Esophagus muscularis mucosa (tissue), 4 donors: Measurements from ENCODE around the gene NEK9.

Experiments
- EP300 ChIP-seq: sonication (generic); formaldehyde crosslinking; IDR thresholded peaks from one replicate; pipeline ENCODE4 v1.6.1; 2017; ENCODE audit warnings: antibody characterized with exemption
- POLR2A ChIP-seq: fragments of 450-650 bp; IDR thresholded peaks from one replicate; pipeline ENCODE4 v1.6.1; 2017; ENCODE audit warnings: antibody characterized with exemption, moderate library complexity, mild to moderate bottlenecking, low read depth
- POLR2AphosphoS5 ChIP-seq, 2 donors: sonication (generic); formaldehyde crosslinking; IDR thresholded peaks; one replicate each; pipeline ENCODE4 v1.6.1; 2017; ENCODE audit warnings: antibody characterized with exemption in 2 of 2
- TF ChIP-seq, protein P1 (sequence below), 3 experiments: fragments of 200-600 bp in 2 of 3; fragments of 450-650 bp in 1 of 3; sonication (generic) in 2 of 3; IDR thresholded peaks; one replicate each; pipeline ENCODE4 v1.5.1; 2017 to 2019; ENCODE audit warnings: antibody characterized with exemption in 3 of 3, mild to moderate bottlenecking in 2 of 3, moderate library complexity in 1 of 3

DNA sequence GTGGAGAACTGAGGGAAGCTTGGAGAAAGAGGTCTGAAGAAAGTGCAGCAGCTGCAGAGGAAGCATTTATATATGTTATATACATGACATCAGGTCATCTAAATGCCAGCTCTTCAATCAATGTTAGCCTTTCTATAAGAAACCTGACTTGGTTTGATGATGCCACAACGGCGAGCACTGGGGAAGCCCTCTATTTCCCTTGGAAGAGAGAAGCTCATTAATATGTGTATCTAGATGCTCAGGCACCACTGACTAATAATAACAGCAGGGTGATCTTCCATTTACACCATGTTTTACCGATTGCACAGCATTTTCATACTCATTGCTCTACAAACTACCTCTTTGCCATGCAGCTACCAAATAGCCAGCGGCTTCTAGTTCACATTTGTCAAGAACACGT is 63.8 kb downstream of the NEK9 start:
- TF ChIP-seq, protein P1, sequence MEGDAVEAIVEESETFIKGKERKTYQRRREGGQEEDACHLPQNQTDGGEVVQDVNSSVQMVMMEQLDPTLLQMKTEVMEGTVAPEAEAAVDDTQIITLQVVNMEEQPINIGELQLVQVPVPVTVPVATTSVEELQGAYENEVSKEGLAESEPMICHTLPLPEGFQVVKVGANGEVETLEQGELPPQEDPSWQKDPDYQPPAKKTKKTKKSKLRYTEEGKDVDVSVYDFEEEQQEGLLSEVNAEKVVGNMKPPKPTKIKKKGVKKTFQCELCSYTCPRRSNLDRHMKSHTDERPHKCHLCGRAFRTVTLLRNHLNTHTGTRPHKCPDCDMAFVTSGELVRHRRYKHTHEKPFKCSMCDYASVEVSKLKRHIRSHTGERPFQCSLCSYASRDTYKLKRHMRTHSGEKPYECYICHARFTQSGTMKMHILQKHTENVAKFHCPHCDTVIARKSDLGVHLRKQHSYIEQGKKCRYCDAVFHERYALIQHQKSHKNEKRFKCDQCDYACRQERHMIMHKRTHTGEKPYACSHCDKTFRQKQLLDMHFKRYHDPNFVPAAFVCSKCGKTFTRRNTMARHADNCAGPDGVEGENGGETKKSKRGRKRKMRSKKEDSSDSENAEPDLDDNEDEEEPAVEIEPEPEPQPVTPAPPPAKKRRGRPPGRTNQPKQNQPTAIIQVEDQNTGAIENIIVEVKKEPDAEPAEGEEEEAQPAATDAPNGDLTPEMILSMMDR (IDR thresholded peaks at IDR 0.05), result no peak
- no peak for TF ChIP-seq POLR2AphosphoS5 (IDR thresholded peaks at IDR 0.05)
- TF ChIP-seq POLR2A, result no peak
- no peak for TF ChIP-seq EP300
